NCI-H524 (cell line): ENCODE measurements around the gene SMIM41.

Source experiments
- DNase-seq, 2 experiments: peaks; one replicate each; lab custom pipeline; 2025; lab: John Stamatoyannopoulos, UW

SMIM41 gene

DNA sequence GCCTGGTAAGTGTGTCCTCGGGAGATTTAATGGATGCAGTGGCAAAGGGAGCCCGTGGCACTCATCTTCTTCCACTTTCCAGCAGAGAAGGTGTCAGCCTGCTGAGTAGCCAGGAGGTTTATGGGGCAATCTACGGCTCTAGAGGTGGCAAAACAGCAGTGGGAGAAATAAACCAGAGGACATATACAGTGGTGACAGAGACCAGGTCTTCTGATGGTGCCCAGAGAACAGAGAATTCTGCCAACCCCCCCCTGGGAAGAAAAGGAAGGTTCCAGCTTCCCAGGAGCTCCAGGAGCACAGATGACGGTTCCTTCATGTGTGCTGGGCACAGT, 43.0 kb downstream of the SMIM41 start:
- no peak for DNase-seq

- no peak for DNase-seq
Observed at GRCh38 chr12:52122904-52123303, 43.4 kb downstream of the SMIM41 start.

GRCh38 chr12:52123487-52124186, 44.1 kb downstream of the SMIM41 start:
- no peak for DNase-seq

- no peak for DNase-seq
Observed at GRCh38 chr12:52125476-52125900, 46.0 kb downstream of the SMIM41 start.

GRCh38 chr12:52126050-52126604, 46.6 kb downstream of the SMIM41 start:
- no peak for DNase-seq

DNA sequence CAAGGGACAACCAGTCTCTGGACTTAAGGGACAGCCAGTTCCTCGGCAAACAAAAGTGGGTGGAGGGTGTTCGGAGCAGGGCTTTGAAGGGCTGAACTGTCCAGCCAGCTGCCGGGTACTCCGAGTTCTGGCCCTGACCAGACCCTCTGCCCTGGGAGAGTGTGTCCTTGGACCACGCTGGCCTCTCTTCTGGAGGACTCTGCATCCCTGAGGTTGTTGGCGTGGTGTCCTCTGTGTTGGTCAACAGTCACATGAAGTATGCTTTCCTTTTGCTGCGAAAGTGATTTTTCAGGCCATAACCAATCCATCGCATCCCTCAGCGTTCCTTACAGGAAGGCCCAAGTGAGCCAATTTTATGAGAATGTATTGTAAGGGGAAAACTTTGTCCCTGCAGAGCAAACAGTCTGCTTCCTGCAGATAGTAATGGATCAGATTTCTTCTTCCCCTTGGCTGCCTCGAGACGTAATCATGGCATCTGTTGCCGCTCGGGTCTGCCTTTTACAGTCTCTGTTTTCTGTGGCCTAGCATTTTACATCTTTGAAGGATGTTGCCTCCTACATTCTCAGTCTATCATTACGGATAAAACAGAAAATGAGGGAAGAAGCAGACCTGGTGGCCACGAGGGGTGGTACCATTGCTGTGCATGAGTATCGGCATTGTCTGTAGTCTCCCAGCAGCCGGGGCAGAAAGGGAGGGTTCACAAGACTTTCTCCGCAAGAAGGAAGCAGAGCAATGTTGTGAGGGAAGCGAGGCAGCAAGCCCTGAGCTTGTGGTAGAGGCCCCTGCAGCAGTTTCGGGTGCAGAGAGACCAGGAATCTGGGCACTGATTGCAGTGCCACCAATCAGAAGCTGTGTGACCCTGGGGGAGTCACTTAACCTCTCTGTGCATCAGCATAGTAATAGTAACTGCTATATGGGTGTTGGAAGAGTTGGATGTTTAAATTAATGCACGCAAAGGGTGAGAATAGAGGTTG, 47.4 kb downstream of the SMIM41 start:
- peak; percentile 23 to 49 for DNase-seq

GRCh38 chr12:52127683-52128450, 48.4 kb downstream of the SMIM41 start:
- no peak for DNase-seq

DNA sequence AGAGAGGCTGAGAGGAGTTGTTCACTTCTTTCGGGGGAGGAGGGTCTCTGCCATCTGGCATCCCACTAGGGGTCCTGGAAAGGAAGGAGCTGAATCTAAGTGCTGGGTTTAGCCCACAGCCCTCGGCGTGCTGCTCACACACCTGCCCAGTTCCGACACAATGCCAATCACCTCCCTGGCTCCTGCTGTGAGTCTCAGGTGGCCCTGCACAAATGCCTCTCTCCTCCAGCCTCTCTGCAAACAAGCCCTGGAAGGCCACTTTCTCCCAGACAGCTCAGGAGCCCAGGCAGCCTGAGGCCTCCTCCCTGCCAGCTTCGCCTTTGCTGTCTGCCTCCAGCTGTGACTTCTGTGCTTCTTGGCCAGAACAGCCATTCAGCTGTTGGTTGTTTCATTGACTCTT, 51.2 kb downstream of the SMIM41 start:
- DNase-seq: peak; percentile 73 to 81

GRCh38 chr12:52132754-52133161, 53.3 kb downstream of the SMIM41 start:
- DNase-seq: no peak

GRCh38 chr12:52137746-52138145, 58.2 kb downstream of the SMIM41 start:
- DNase-seq: no peak

DNA sequence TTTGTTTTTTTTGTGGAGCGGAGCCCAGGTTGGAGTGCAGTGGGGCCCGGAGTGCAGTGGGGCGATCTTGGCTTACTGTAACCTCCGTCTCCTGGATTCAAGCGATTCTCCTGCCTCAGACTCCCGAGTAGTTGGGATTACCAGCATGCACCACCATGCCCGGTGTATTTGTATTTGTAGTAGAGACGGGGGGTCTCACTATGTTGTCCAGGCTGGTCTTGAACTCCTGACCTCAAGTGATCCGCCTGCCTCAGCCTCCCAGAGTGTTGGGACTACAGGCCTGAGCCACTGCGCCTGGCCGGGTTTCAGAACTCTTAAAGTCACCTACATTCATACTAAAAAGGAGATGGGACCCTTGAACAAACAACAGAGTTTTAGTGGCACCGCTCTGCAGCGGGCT, 59.6 kb downstream of the SMIM41 start:
- no peak for DNase-seq

- peak in 1 of 2 experiments; percentile 36 for DNase-seq
Observed at GRCh38 chr12:52139579-52140062, 60.1 kb downstream of the SMIM41 start.

GRCh38 chr12:52141306-52141705, 61.8 kb downstream of the SMIM41 start:
- DNase-seq: peak in 1 of 2 experiments; percentile 17

GRCh38 chr12:52141875-52142274, 62.4 kb downstream of the SMIM41 start:
- no peak for DNase-seq

- DNase-seq: no peak
Observed at GRCh38 chr12:52142431-52142830, 62.9 kb downstream of the SMIM41 start.

DNA sequence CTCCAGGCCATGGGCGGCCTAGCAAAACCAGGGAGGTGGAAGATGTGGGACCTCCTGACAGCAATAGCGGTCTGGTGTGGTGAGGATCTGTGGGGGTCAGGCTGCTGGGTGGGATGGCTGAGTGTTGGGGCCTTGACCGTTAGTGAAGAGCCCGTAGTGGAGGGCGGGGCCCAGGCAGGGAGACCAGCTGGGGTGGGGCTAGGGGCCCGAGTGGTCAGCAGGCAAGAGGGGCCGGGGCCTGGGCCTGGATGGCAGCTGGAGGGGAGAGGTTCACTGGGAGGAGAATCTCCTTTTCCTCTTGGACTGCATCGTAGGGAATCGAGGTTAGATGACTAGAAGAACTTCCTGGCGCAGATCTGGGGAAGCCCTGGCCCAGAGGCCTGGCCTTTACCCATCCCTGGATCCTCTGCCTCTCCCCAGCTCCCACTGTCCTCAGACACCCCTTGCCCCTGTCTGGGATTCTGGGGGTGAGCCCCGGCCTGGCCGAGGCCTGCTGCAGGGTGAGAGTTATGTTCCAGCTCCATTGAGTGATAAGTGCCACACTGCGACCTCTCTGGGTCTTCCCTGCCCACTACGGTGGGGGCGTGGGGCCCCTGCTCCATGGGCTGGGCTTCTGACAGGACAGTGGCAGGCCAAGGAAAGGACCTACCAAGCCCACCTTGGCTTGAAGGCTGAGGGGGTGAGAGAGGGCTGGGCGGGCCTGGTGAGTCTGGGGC, 65.2 kb downstream of the SMIM41 start:
- no peak for DNase-seq

DNA sequence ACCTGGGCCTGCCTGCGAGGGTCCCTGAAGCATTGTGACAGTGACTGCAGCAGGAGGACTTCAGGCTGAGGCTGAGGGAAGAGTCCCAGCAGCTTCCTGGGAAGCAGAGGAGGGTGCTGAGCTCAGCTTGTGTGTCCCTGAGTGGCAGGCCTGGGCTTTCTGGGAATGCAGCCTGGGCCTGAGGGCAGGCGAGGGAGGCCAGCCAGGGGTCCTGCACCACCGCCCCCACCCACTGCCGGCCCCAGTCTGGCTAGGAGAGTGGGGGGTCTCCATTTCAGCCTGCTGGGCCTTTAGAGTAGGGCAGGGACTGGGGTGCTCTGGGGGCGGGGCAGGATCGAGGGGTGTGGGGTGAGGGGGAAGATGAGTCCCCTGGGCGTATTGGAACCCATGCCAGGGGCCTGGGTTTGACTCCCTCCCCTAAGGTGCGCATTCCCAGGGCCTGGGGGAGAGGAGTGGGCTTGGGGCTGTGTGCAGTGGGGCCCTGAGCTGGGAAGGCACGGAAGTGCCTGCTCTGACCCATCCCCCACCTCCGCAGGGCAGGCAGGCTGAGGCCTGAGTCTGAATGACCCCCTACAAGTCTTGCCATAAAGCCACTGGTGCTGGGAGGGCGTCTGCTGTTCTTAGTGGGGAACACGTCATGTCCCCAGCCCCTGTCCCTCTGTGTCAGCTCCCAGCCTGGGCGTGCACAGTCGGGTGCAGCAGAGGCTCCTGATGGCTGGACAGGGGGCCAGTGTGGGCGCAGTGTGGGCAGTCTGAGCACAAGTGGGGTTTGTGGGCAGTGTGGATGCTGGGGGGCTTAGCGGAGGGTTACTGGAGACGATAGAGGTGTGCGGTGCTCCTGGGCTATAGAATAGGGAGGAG, 66.0 kb downstream of the SMIM41 start:
- DNase-seq: no peak

GRCh38 chr12:52146089-52146821, 66.8 kb downstream of the SMIM41 start:
- no peak for DNase-seq

DNA sequence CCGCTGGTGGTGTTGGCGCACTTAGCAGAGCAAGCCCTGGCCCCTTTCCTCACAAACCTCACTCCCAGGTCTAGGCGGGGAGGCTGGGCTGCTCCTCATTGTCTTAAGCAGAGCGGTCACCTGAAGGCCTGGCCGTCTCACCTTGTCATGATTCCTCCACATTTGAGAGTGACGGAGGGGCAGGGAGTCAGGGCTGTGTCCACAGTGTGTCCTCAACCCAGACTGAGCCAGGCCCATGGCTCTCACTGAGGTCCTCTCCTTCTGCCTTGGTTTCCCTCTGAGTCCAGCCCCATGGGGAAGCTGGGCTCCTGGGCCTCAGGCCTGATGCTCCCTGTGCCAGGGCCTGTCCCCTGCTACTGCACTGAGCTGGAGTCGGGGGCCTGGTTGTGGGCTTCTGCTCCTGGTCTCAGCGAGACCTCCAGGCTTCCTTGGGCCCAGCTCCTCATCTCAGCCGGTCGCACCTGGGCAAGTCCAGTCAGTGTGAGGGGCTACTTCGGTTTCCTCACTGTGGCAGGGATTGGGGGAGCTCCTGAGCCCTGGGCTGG, 67.4 kb downstream of the SMIM41 start:
- no peak for DNase-seq
